ENCODE data around the gene DOK5. TPM values are rescaled to one million over a fixed set of nuclear protein-coding genes. Genes with fewer than 3 reads are reported as not detected.

Gene DOK5
- total RNA-seq, 4 donors from 2014 or later = 0.55 to 48.6 (median 1.3) TPM; not detected in 1

DNA sequence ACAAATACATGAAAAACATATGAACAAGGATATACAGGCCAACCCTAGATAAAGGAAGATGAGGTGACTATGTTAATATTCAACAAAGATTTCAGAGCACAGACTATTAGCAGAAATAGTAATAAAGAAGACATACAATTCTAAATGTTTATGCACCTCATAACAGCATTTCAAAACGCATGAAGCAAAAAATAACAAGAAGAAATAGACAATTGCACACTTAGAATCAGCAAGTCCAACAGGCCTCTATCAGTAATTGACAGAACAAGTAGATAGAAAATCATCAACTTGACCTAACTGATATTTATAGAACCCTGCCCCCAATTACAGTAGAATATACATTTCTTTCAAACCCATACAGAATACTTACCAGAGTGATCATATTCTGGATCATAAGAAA is 11.4 kb upstream of the DOK5 start:
- whole genome bisulfite sequencing, 2 donors (ENCODE audit: low coverage in 1 of 2) = 62 to 90% methylated on average over 1 of the region's 1 CpG
- intact Hi-C loops (cut with DNase I; ENCODE audit: low total_unique reads) = no loop called here

DNA sequence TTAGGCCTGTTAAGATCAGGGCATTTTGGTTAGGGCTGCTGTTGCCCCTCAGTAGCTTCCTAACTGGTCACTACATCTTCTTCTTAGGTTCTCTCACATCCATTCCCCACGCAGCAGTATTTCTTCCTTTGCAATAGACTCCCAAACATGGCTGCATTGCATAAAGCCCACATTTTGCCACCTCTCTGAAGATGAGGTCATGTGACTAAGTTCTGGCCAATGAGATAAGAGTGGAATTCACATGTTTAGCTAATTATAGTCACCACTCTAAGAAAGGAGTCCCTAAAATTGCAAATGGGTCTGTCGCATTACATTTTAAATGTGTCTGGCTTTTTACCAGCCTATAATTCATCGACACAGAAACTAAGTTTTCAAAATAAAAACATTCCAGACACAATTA is 9.3 kb upstream of the DOK5 start:
- 79 to 100% methylated on average over 2 to 3 of the region's 3 CpGs for WGBS, 2 donors (ENCODE audit: low coverage in 1 of 2)
- intact Hi-C loops (cut with DNase I; ENCODE audit: low total_unique reads) (no loop called here), in situ Hi-C loops (cut with MboI; ENCODE audit: low pct_ligation_motif_present in 1 of 4, low pct_unique_long_range_greater_than_20kb in 1 of 4, low sequenced_read_pairs in 3 of 4) (no loop called here)
- Histone ChIP-seq H3K4me1 (no peaks in the 10 kb centered on the region), H3K27me3 (no peaks in the 10 kb centered on the region), H3K4me3 (no peak overlapping the region), H3K27ac (no peak overlapping the region), H3K9me3 (no peaks in the 10 kb centered on the region), H3K36me3 (no peaks in the 10 kb centered on the region)
- DNase-seq = no peak
- TF ChIP-seq, protein P1, sequence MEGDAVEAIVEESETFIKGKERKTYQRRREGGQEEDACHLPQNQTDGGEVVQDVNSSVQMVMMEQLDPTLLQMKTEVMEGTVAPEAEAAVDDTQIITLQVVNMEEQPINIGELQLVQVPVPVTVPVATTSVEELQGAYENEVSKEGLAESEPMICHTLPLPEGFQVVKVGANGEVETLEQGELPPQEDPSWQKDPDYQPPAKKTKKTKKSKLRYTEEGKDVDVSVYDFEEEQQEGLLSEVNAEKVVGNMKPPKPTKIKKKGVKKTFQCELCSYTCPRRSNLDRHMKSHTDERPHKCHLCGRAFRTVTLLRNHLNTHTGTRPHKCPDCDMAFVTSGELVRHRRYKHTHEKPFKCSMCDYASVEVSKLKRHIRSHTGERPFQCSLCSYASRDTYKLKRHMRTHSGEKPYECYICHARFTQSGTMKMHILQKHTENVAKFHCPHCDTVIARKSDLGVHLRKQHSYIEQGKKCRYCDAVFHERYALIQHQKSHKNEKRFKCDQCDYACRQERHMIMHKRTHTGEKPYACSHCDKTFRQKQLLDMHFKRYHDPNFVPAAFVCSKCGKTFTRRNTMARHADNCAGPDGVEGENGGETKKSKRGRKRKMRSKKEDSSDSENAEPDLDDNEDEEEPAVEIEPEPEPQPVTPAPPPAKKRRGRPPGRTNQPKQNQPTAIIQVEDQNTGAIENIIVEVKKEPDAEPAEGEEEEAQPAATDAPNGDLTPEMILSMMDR (IDR thresholded peaks at IDR 0.05) = no peak
- no peak for TF ChIP-seq EP300 (IDR thresholded peaks at IDR 0.05; ENCODE audit: low read depth)
- TF ChIP-seq POLR2A (IDR thresholded peaks at IDR 0.05) = no peak

More for the DNA sequence above, 11.4 kb upstream of the DOK5 start:
- no peak for DNase-seq
- no peaks in the 10 kb centered on the region for H3K36me3 ChIP-seq
- no peaks in the 10 kb centered on the region for H3K4me1 ChIP-seq
- H3K27ac ChIP-seq = no peak overlapping the region
- no peaks in the 10 kb centered on the region for H3K27me3 ChIP-seq
- H3K9me3 ChIP-seq = no peaks in the 10 kb centered on the region
- in situ Hi-C loops (cut with MboI; ENCODE audit: low pct_ligation_motif_present in 1 of 4, low pct_unique_long_range_greater_than_20kb in 1 of 4, low sequenced_read_pairs in 3 of 4) = no loop called here
- H3K4me3 ChIP-seq = no peak overlapping the region
- TF ChIP-seq EP300 (IDR thresholded peaks at IDR 0.05; ENCODE audit: low read depth) (no peak), POLR2AphosphoS5 (IDR thresholded peaks at IDR 0.05) (no peak), POLR2A (IDR thresholded peaks at IDR 0.05) (no peak)
- TF ChIP-seq, protein P1 (IDR thresholded peaks at IDR 0.05) = no peak

DNA sequence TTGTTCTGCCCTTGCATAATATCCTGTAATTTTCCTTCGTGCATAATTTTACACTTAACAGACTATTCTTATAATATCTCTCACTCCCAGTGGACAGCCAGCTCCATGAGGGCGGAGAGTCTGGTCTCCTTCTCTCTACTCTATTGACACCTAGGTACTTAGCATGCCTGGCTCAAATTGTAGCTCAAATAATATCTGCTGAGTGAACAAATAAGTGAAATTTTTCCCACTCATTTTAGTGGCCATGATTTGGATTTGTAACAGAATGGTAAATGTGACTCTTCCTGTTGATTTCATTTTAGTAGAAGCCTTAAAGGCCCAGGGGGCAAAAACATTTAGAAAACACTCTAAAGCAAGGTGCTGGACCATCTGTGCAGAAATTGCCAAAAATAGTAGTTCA is 7.8 kb upstream of the DOK5 start:
- no peak for DNase-seq
- Histone ChIP-seq H3K9me3 (no peaks in the 10 kb centered on the region), H3K27me3 (no peaks in the 10 kb centered on the region), H3K36me3 (no peaks in the 10 kb centered on the region), H3K4me3 (no peak overlapping the region), H3K4me1 (no peaks in the 10 kb centered on the region), H3K27ac (no peak overlapping the region)
- 60 to 81% methylated on average over 2 of the region's 2 CpGs for WGBS, 2 donors (ENCODE audit: low coverage in 1 of 2)
- in situ Hi-C loops (cut with MboI; ENCODE audit: low pct_ligation_motif_present in 1 of 4, low pct_unique_long_range_greater_than_20kb in 1 of 4, low sequenced_read_pairs in 3 of 4) = no loop called here
- intact Hi-C loops (cut with DNase I; ENCODE audit: low total_unique reads) = no loop called here
- TF ChIP-seq EP300 (IDR thresholded peaks at IDR 0.05; ENCODE audit: low read depth) (no peak), POLR2AphosphoS5 (IDR thresholded peaks at IDR 0.05) (no peak), POLR2A (IDR thresholded peaks at IDR 0.05) (no peak)
- TF ChIP-seq, protein P1 (IDR thresholded peaks at IDR 0.05) = no peak

DNA sequence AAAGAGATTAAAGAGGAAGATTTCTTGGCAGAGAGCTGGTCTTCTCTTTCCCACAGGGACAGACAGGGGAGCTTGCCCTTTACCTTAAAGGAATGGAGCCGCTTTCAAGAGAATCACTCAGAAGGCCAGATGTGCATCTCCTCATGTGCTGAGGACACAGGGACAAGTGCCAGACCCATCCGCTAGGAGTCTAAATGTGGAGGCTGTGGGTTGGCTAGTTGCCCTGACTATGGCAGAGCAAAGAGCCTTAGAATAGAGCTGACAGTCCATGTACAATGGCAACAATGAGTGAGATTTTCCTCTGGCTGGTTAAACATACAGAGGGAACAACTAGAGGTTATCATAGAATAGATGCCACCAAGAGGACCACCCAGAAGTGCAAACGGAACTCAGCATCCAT is 7.3 kb upstream of the DOK5 start:
- Histone ChIP-seq H3K27me3 (no peaks in the 10 kb centered on the region), H3K27ac (no peak overlapping the region), H3K9me3 (no peaks in the 10 kb centered on the region), H3K36me3 (no peaks in the 10 kb centered on the region), H3K4me1 (no peaks in the 10 kb centered on the region), H3K4me3 (no peak overlapping the region)
- in situ Hi-C loops (cut with MboI; ENCODE audit: low pct_ligation_motif_present in 1 of 4, low pct_unique_long_range_greater_than_20kb in 1 of 4, low sequenced_read_pairs in 3 of 4) (no loop called here), intact Hi-C loops (cut with DNase I; ENCODE audit: low total_unique reads) (no loop called here)
- DNase-seq = no peak
- TF ChIP-seq POLR2AphosphoS5 (IDR thresholded peaks at IDR 0.05) (no peak), EP300 (IDR thresholded peaks at IDR 0.05; ENCODE audit: low read depth) (no peak), POLR2A (IDR thresholded peaks at IDR 0.05) (no peak)
- TF ChIP-seq, protein P1 (IDR thresholded peaks at IDR 0.05) = no peak
- WGBS, 2 donors (ENCODE audit: low coverage in 1 of 2) = 67% methylated on average over 3 of the region's 3 CpGs; no CpG with 5 or more reads in 1 of the 2 donors
